GM18520 (cell line): Measurements from ENCODE around the gene ARHGAP18.

Experiments used
- ATAC-seq: cut with Tn5 transposase; IDR thresholded peaks from one replicate; pipeline ENCODE4 v1.9.1; 2021; ENCODE audit not compliant: unreplicated experiment

Gene ARHGAP18

GRCh38 chr6:129645830-129646579, 64.0 kb downstream of the ARHGAP18 start:
- ATAC-seq, result no peak

DNA sequence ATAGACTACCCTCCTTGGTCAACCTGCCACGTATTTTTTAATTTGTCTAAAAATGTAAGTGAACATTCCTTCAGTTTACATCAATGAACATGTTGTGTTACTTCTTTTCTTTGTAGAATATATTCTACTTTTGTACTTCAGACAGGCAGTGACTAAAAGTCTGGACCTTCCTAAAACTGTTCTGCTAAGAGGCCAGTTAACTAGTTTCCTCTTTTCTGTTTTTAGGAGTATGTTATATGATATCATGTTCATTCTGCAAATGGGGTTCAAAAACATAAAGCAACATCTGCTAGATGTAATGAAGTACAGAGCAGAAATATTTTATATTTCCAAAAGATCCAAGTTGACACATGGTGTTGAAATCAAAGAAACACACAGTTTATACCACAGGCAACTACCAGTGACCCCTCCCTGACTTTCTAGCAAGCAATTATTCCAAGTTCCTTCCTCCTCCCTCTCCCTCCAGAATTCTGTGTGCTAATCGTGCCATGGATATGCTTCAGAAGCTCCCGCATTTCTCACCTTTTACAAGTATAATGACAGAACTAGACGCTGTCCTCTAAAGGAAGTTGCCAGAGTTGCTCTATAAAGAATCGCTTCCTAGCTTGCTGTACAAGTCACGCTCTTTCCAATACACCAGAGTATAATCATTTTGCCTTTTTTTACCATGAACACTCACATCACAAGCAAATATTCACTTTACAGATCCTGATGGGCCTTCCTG, 64.7 kb downstream of the ARHGAP18 start:
- ATAC-seq, result no peak

DNA sequence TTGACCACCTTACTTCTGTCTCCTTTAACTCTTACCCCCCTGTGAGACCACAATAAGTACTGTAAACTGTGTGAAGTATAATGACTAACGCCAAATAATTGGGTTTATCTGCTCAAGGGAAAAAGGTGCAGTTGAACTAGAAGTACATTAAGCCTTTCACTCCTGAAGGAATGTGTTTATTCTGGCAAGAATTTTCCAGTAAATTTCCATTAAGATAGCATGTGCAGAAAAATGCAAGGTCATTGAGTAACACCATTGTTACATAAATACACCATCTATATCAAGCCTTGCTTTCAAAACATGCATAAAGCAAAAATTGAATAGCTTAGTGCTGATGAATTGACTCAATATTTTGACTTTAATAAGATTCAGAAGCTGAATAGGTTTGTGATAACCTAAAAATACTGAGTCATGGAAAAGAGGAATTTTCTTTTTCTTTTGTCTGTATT, 65.4 kb downstream of the ARHGAP18 start:
- ATAC-seq, result no peak

DNA sequence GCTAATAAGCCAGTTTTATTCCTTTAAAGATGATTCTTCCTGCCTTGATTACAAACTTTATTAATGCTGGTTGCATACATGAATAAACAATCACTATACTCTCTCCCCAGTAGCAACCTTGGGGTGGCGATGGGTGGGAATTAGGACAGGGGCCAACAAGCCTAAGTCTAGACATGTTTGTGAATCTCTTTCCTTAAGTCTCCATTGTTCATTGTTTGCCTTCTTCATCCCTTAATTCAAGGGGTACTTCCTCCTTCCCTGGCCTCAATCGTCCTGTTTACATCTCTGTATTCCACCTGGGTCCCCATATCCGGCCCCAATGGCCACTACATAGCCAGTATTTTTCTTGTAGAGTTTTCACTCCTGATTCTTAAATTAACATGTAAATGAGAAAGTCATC, 66.0 kb downstream of the ARHGAP18 start:
- no peak for ATAC-seq

DNA sequence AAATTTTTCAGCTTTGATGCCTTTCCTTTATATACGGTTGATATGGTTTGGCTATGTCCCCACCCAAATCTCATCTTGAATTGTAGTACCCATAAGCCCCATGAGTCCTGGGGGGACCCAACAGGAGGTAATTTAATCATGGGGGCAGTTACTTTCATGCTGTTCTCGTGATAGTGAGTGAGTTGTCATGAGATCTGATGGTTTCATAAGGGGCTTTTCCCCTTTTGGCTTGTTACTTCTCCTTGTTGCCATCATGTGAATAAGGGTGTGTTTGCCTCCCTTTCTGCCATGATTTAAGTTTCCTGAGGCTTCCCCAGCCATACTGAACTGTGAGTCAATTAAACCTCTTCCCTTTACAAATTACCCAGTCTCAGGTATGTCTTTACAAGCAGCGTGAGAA, 66.8 kb downstream of the ARHGAP18 start:
- ATAC-seq, result no peak

DNA sequence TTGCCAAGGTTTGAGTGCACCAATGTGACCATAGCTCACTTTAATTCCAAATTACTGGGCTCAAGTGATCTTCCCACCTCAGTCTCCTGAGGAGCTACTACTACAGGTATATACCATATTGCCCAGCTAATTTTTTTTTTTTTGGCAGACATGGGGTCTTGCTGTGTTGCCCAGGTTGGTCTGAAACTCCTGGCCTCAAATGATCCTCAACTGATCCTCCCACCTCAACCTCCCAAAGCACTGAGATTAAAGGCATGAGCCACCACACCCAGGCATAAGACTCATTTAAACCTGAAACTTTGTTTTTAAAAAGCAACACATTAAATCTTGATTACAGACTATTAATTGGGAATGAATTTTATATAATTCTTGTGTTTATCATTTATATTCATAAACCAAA, 67.7 kb downstream of the ARHGAP18 start:
- ATAC-seq, result no peak

DNA sequence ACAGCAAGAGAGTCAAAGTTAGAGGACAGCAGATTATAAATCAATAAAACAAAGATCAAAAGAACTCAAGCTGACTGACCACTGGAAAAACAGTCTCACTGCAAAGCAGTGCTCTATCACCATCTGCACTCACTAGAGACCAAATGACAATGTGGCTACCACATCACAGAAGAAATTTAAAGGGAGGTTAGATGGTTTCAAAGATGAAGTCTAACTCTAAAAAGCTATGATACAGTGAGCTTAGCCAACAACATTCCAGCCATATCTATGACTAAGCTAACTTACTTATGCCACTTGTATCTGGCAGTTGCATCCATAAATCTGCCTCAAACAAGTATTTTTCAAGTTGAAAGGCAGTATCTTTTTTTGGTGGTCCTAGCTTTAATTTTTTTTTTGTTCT, 68.6 kb downstream of the ARHGAP18 start:
- ATAC-seq, result no peak

DNA sequence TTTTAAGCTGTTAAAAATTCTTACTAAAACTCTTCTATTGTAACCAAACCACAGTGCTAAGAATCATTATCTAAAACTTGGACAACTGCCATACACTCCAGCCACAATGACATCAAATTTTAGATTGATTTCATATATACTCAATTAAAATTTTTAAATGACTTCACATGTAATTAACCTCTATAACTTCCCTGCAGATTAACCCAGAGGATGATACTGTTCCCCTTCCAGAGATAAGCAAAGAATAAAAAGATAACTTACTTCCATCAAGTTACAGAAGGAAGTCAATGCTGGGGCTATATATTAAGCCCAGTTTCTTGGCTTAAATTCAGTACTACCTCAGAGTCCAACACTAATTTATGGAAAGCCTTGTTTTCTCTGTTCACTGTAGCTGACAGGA, 71.3 kb downstream of the ARHGAP18 start:
- ATAC-seq, result no peak

DNA sequence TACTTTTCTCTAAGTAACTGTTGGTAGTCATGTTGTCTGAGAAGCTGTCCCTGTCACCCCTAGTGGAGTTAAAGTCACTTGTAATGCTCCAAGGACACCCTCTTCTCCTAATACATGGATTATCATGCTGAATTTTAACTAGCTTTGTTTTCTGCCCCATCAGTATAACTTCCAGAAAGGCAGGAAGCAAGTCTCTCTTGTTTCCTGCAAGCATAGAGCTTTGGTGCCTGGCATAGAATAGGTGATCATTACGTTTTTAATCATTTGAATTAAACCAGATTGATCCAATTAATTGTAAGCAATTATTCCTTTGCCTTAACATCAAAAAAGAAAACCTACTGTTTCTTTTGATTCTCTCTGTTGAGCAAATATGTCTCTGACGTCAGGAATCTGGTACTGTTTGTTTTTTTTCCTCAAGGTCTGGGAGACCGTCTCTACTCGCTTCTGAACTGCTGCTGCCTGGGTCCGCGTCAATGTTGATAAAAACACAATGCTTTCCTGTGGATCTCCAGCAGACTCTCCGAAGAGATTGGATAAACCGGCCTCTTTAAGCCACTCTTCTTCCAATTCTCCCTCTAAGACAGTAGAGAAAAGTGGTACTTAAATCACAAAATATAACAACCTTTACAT, 71.8 kb downstream of the ARHGAP18 start:
- ATAC-seq, result no peak

- ATAC-seq, result no peak
Measured at GRCh38 chr6:129637340-129638054, 72.5 kb downstream of the ARHGAP18 start.

DNA sequence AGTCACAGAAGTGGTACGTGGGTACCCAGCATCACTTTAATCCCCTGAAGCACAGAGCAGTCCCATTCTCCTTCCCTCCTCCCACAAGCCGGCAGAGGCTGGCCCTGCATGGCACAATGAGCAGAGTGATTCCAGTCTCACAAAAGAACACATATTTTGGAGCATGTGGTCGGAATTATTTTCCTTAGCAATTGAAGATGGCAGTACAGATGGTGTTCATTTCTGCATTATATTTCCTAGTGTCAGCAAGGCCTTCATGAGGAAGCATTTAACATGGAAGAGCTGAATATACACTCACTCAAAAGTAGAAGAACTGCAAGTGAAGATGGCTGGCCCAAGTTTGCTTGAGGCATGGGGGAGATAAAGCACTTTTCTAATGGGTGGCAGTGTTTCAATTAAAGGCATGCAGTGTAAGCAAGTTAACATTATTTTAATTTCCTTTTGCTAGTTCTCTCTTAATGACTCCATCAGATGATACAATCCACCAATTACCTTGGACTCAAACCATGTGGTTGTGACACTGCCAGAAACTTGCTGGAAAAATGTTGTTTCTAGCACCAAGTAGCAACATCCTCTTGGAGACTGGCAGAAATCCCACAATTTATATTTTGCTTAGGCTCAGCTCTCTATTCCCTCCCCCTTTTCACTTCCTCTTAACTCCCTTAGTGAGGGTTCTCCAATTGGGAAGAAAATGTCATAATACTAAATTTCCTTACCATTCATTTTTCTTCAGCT, 74.4 kb downstream of the ARHGAP18 start:
- no peak for ATAC-seq

- peak; percentile 59 for ATAC-seq
Measured at GRCh38 chr6:129634411-129635230, 75.4 kb downstream of the ARHGAP18 start.

- no peak for ATAC-seq
Measured at GRCh38 chr6:129633529-129633928, 76.4 kb downstream of the ARHGAP18 start.

GRCh38 chr6:129632172-129632613, 77.8 kb downstream of the ARHGAP18 start:
- ATAC-seq, result no peak

DNA sequence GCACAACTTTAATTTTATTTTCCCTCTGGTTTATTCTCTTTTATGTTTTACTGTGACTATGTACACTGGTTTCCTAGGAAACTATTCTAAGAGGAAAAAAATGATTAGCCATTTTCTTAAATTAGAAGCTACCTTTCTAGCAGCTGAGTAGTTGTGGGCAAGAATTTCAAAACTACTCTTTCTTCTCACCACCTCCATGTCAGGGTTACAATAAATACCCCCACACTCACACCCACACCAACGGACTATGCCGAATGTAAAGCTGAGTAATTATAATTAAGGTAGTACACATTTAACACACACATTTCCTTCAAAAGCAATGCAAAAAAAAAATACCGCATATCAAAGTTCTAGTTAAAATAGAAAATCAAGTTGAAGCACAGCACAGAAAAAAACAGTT, 78.9 kb downstream of the ARHGAP18 start:
- no peak for ATAC-seq

DNA sequence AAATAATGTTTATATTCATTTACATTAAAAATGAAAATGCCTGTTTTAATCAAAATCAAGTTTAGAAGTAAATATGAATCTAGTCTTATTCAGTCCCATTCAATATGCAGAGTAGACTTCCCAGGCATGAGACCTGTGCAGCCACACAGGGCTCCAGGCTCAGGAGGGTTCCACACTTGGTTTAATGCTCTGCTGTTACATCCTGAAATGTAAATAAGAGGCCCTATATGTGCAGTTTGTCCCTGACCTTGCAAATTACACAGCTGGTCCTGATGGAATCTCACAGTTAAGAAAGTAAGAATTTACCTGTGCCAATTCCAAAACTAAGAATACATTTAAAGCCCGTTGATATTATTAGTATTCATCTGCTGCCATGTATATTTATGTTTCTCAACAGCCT, 79.4 kb downstream of the ARHGAP18 start:
- ATAC-seq, result no peak

GRCh38 chr6:129628101-129628815, 81.7 kb downstream of the ARHGAP18 start:
- no peak for ATAC-seq

- ATAC-seq, result no peak
Measured at GRCh38 chr6:129624488-129624887, 85.5 kb downstream of the ARHGAP18 start.
